Breast epithelium (tissue), 4 donors: ENCODE data around the gene MPPED1. TPM values are rescaled to one million over a fixed set of nuclear protein-coding genes. Genes with fewer than 3 reads are reported as not detected.

Experiments used
- DNase-seq, 2 donors: peaks; one replicate each; pipeline ENCODE4 v3.0.0-alpha.2; 2019; ENCODE audit warnings: low spot score in 2 of 2
- H3K27ac ChIP-seq, 2 donors: fragments of 200-600 bp; sonication (generic) in 1 of 2; one replicate each; pipeline ENCODE4 v1.5.1; 2016 to 2019; ENCODE audit warnings: mild to moderate bottlenecking in 1 of 2
- H3K27me3 ChIP-seq, 2 donors: fragments of 200-600 bp; sonication (generic) in 1 of 2; one replicate each; pipeline versions ENCODE4 v1.5.1 to v1.6.0; 2017 to 2019; ENCODE audit warnings: control low read depth in 1 of 2, mild to moderate bottlenecking in 1 of 2
- H3K36me3 ChIP-seq: fragments of 200-600 bp; one replicate; pipeline ENCODE4 v1.5.1; 2019
- H3K4me1 ChIP-seq, 2 donors: fragments of 200-600 bp; sonication (generic); one replicate each; pipeline ENCODE4 v1.5.1; 2016 to 2019; ENCODE audit warnings: control low read depth in 1 of 2
- H3K4me3 ChIP-seq, 3 donors: fragments of 200-600 bp; sonication (generic); 1 replicate in 2 of 3; 2 replicates in 1 of 3; pipeline ENCODE4 v1.5.1; 2016 to 2019; ENCODE audit warnings: mild to moderate bottlenecking in 3 of 3, moderate library complexity in 2 of 3
- H3K9me3 ChIP-seq, 2 donors: fragments of 200-600 bp; sonication (generic) in 1 of 2; one replicate each; pipeline ENCODE4 v1.5.1; 2016 to 2019; ENCODE audit warnings: control low read depth in 1 of 2
- POLR2A ChIP-seq: fragments of 450-650 bp; IDR thresholded peaks from one replicate; pipeline ENCODE4 v1.6.1; 2016; ENCODE audit warnings: antibody characterized with exemption, mild to moderate bottlenecking, moderate library complexity
- POLR2AphosphoS5 ChIP-seq, 3 donors: sonication (generic); formaldehyde crosslinking; IDR thresholded peaks; one replicate each; pipeline ENCODE4 v1.6.1; 2017; ENCODE audit warnings: antibody characterized with exemption in 3 of 3
- intact Hi-C: fragments of 100-400 bp; cut with DNase I; formaldehyde crosslinking; loops from one replicate; pipeline ENCODE4 v1.15.1; 2023; ENCODE audit warnings: low total_unique reads
- total RNA-seq, 3 donors: library from RNA; depleted of rRNA; stranded (reverse); fragments of >200 nt; gene quantifications; one replicate each; pipeline ENCODE4 v1.1.0, GENCODE V29; 2016
- TF ChIP-seq, protein P1 (sequence below), 3 donors: fragments of 450-650 bp; IDR thresholded peaks; one replicate each; pipeline ENCODE4 v1.5.1; 2016 to 2017; ENCODE audit warnings: antibody characterized with exemption in 3 of 3, mild to moderate bottlenecking in 3 of 3, moderate library complexity in 3 of 3

MPPED1 gene
- total RNA-seq, 3 donors from 2014 or later: 0.29 TPM; not detected in 2

GRCh38 chr22:43470941-43471585 lies 59.2 kb downstream of the MPPED1 start:
- Histone ChIP-seq H3K27ac (no peak overlapping the region), H3K27me3 (peaks cover 0 to 22% of the 10 kb centered on the region in 2 donors), H3K9me3 (no peaks in the 10 kb centered on the region), H3K36me3 (no peaks in the 10 kb centered on the region), H3K4me1 (no peaks in the 10 kb centered on the region), H3K4me3 (no peak overlapping the region)
- TF ChIP-seq, protein P1, sequence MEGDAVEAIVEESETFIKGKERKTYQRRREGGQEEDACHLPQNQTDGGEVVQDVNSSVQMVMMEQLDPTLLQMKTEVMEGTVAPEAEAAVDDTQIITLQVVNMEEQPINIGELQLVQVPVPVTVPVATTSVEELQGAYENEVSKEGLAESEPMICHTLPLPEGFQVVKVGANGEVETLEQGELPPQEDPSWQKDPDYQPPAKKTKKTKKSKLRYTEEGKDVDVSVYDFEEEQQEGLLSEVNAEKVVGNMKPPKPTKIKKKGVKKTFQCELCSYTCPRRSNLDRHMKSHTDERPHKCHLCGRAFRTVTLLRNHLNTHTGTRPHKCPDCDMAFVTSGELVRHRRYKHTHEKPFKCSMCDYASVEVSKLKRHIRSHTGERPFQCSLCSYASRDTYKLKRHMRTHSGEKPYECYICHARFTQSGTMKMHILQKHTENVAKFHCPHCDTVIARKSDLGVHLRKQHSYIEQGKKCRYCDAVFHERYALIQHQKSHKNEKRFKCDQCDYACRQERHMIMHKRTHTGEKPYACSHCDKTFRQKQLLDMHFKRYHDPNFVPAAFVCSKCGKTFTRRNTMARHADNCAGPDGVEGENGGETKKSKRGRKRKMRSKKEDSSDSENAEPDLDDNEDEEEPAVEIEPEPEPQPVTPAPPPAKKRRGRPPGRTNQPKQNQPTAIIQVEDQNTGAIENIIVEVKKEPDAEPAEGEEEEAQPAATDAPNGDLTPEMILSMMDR (IDR thresholded peaks at IDR 0.05): no peak
- TF ChIP-seq POLR2A: no peak
- DNase-seq: no peak
- intact Hi-C loops: no loop called here

DNA sequence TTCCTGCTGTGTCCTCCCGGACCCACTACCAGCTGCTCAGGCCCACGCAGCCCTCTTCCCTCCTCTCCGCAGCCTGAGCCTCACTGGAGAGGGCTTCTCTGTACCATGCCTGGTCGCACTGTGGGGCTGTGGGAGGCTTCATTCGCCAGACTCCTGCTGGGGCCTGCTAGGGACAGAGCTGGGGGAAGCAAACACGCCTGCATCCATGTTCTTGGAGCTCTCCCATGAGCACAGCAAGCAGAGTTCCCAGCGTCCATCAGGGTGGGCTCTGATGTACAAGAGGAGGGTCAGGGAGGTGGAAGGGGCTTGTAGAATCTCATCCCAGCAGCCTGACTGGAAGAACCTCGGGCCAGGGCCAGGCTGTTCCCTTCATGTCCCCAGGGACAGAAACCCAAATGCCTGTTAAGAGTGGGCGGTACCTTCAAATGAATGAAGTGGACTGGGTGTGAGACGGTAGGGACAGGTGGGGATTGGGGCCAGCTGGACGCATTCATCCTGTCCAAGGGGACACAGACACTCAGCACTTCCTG lies 59.9 kb downstream of the MPPED1 start:
- no peaks in the 10 kb centered on the region for H3K4me1 ChIP-seq
- no peak overlapping the region for H3K4me3 ChIP-seq
- intact Hi-C loops: no loop called here
- H3K36me3 ChIP-seq: no peaks in the 10 kb centered on the region
- no peak for TF ChIP-seq POLR2AphosphoS5 (IDR thresholded peaks at IDR 0.05)
- no peak for TF ChIP-seq POLR2A
- TF ChIP-seq, protein P1 (IDR thresholded peaks at IDR 0.05): no peak
- H3K27ac ChIP-seq: no peak overlapping the region
- H3K9me3 ChIP-seq: no peaks in the 10 kb centered on the region
- peaks cover 0 to 22% of the 10 kb centered on the region in 2 donors for H3K27me3 ChIP-seq
- no peak for DNase-seq

- H3K4me3 ChIP-seq: no peak overlapping the region
- no peaks in the 10 kb centered on the region for H3K4me1 ChIP-seq
- H3K27ac ChIP-seq: no peak overlapping the region
- H3K9me3 ChIP-seq: no peaks in the 10 kb centered on the region
- no peaks in the 10 kb centered on the region for H3K36me3 ChIP-seq
- intact Hi-C loops: no loop called here
- peaks cover 0 to 21% of the 10 kb centered on the region in 2 donors for H3K27me3 ChIP-seq
- TF ChIP-seq, protein P1 (IDR thresholded peaks at IDR 0.05): no peak
- no peak for TF ChIP-seq POLR2A
- no peak for TF ChIP-seq POLR2AphosphoS5 (IDR thresholded peaks at IDR 0.05)
- no peak for DNase-seq
These were observed 61.2 kb downstream of the MPPED1 start for GRCh38 chr22:43473031-43473430.

DNA sequence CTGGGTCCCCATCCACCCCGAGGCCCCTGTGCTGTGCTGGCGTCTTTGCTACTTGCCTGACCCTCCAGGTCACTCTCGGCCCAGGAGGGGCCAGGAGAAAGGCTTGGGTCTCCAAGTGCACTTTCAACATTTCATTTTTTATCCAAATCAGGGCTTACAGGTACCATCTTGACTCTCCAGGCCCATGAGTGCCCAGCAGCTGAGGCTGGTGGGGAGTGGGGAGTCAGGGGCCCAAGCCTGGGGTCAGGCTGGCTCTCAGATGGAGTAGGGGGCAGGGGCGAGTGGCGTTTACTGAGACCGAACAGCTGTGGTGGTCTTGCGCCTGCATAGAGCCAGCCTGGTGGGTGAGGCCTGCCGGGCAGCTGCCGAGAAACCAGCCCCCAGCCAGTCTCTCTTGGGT lies 61.6 kb downstream of the MPPED1 start:
- H3K9me3 ChIP-seq: no peaks in the 10 kb centered on the region
- H3K36me3 ChIP-seq: no peaks in the 10 kb centered on the region
- H3K4me3 ChIP-seq: no peak overlapping the region
- H3K4me1 ChIP-seq: no peaks in the 10 kb centered on the region
- intact Hi-C loops: no loop called here
- TF ChIP-seq, protein P1 (IDR thresholded peaks at IDR 0.05): no peak
- no peak for TF ChIP-seq POLR2A
- peaks cover 0 to 17% of the 10 kb centered on the region in 2 donors for H3K27me3 ChIP-seq
- H3K27ac ChIP-seq: no peak overlapping the region
- no peak for DNase-seq

DNA sequence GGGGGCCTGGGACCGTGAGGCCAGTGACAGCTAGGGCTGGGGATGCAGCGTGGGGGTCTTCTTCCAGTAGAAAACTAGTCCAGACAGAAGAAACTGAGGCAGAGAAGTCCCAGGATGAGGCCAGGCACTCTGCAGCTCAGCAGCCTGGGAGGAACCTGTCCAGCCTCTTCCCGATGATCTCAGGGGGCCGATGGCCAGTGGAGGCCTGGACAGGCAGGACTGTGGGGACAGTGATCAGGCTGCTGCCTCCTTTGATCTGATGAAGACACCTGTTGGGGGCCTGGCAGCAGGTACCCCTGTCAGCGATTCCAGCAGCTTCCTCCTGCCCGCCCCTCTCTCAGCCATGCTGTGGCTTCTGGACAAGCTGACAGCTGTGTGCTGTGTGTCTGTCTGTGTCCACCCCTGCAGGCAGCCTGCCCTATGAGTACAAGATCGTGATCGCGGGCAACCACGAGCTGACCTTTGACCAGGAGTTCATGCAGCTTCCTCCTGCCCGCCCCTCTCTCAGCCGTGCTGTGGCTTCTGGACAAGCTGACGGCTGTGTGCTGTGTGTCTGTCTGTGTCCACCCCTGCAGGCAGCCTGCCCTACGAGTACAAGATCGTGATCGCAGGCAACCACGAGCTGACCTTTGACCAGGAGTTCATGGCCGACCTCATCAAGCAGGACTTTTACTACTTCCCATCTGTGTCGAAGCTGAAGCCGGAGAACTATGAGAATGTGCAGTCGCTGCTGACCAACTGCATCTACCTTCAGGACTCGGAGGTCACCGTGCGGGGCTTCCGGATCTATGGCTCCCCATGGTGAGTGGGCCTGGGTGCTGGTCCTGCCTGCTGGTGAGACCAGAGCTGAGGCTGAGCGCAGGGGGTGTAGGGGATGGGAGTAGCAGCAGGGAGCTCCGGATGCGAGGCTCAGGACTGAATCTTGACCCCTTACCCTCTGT lies 62.6 kb downstream of the MPPED1 start:
- Histone ChIP-seq H3K27me3 (peaks cover 0 to 7% of the 10 kb centered on the region in 2 donors), H3K9me3 (no peaks in the 10 kb centered on the region), H3K27ac (no peak overlapping the region), H3K4me3 (no peak overlapping the region), H3K36me3 (no peaks in the 10 kb centered on the region), H3K4me1 (no peaks in the 10 kb centered on the region)
- no peak for DNase-seq
- intact Hi-C loops: no loop called here
- TF ChIP-seq, protein P1 (IDR thresholded peaks at IDR 0.05): no peak
- no peak for TF ChIP-seq POLR2AphosphoS5 (IDR thresholded peaks at IDR 0.05)
- no peak for TF ChIP-seq POLR2A
